OCI-LY3 (cell line): ENCODE measurements around the gene TMEM59.

Experiments used
- EZH2phosphoT487 ChIP-seq: fragments of 200-600 bp; shearing (Covaris generic); IDR thresholded peaks from 2 replicates; pipeline ENCODE4 v1.6.1; 2018; ENCODE audit warnings: antibody characterized with exemption, mixed run types, low read depth
- TF ChIP-seq, protein P1 (sequence below): fragments of 200-600, 300-600 bp; sonication (generic); IDR thresholded peaks from 2 replicates; pipeline ENCODE4 v1.5.1; 2014; ENCODE audit warnings: antibody characterized with exemption, low read length, low read depth

GRCh38 chr1:54027848-54028247 is 25.2 kb downstream of the TMEM59 start:
- TF ChIP-seq, protein P1, sequence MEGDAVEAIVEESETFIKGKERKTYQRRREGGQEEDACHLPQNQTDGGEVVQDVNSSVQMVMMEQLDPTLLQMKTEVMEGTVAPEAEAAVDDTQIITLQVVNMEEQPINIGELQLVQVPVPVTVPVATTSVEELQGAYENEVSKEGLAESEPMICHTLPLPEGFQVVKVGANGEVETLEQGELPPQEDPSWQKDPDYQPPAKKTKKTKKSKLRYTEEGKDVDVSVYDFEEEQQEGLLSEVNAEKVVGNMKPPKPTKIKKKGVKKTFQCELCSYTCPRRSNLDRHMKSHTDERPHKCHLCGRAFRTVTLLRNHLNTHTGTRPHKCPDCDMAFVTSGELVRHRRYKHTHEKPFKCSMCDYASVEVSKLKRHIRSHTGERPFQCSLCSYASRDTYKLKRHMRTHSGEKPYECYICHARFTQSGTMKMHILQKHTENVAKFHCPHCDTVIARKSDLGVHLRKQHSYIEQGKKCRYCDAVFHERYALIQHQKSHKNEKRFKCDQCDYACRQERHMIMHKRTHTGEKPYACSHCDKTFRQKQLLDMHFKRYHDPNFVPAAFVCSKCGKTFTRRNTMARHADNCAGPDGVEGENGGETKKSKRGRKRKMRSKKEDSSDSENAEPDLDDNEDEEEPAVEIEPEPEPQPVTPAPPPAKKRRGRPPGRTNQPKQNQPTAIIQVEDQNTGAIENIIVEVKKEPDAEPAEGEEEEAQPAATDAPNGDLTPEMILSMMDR, result no peak
- TF ChIP-seq EZH2phosphoT487, result no peak
